GM19455 (cell line): Measurements from ENCODE around the gene ECEL1.
"Not testable (repeated sequence)": the region's sequence is repeated elsewhere in the genome, so short reads cannot be mapped to it uniquely, and the experiment has no call there.

Experiments
- ATAC-seq: cut with Tn5 transposase; IDR thresholded peaks from one replicate; pipeline ENCODE4 v1.9.1; 2021; ENCODE audit not compliant: unreplicated experiment

ECEL1 gene

DNA sequence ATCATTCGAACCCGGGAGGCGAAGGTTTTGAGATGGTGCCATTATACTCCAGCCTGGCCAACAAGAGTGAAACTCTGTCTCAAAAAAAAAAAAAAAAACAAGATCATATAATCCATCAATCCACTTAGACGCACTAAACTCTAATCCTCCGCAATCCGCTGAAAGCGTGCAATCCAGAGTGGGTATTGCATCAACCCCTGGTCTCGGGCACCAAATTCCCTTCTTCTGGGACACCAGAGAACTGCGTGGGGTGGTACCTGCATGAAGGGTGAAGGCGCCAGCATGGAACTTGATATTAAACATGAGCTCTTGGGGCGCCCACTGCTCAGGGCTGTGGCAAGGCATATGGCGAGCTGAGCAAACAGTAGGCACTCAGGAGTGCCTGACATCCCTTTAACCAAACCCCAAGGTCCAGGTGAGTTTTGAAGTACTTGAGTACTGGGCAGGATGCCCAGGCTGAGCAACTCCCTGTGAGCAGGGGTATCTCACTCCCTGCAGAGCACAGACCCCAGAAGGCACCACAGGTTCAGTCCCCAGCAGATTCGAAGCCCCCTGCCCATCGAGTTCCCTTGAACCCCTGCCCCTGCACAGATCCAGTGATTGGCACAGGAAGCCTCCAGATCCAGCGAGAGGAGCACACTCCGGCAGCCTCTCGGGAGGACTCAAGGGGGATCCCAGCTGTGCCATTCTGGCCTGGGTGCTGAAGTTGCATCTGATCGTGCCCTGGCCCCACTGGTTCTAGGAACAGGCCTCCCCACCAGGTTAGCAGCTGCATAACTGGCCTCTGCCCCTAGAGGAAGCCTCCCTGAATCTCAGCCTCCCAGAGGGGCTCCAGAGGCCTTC, 23.7 kb downstream of the ECEL1 start:
- ATAC-seq = no peak

DNA sequence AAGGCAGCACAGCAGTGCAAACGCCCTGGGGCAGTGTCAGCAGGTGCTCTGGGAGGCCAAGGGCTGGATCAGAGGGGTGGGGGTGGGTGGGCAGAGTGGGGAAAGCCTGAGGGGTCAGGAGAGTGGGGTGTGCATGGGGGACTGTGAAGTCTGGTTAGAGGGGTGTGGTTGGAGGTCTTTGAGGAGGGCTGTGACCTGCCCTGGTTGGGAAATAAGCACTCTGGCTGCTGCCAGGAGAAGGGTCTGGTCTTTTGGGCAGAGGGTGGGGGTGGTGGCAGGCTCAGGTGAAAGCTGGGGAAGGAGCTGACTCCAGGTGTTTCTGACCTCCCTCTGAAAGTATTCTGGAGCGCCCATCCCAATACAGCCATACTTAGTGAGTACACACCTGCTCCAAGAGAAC, 27.5 kb downstream of the ECEL1 start:
- ATAC-seq = no peak

DNA sequence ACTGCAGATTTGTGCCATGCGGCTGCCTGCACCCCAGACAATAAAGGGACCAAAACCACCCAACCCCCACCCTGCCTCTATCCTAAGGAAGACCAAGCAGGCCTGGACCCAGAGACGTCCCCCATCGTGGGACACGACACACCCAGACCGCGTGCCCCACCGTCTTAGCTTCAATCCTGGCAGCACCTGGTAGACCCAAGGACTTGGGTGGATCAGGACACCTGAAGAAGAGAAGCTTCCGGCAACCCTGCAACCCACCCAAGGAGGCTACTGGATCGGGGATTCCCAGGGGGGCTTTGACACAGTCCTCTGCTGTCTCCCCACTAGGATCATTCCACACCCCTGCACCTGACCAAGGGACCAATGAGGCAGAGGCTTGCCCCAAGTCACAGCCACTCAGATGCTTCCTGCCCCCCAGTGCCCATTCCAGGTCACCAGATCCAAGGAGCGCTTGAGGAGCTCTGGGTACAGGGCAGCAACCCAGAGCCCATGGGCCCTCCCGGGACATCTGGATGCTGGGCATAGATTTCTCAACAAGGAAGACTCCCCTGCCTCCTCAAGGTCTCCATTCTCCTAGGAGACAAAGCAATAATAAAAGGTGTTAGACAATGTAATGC, 28.1 kb downstream of the ECEL1 start:
- ATAC-seq = no peak

DNA sequence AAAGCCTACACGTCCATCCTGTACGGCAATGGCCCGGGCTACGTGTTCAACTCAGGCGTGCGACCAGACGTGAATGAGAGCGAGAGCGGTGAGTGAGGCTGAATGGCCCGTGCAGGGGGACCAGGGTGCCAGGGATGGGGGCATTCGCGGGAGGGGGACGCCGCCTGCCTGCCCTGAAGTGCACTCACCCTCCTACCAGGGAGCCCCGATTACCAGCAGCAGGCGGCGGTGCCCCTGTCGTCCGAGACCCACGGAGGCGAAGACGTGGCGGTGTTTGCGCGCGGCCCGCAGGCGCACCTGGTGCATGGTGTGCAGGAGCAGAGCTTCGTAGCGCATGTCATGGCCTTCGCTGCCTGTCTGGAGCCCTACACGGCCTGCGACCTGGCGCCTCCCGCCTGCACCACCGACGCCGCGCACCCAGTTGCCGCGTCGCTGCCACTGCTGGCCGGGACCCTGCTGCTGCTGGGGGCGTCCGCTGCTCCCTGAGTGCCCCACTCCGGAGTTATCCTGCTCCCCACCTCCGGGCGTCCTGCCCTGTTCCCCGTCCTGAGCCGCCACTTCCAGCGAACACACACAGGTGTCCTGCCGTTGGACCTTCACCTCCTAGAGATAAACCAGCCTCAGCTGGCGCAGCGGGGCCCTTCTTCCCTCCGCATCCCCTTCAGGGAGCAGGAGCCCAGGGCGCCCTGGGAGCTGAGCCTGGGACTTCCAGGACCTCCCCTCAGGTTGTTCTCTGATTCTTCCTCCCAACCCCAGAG, 28.8 kb downstream of the ECEL1 start:
- ATAC-seq = no peak

DNA sequence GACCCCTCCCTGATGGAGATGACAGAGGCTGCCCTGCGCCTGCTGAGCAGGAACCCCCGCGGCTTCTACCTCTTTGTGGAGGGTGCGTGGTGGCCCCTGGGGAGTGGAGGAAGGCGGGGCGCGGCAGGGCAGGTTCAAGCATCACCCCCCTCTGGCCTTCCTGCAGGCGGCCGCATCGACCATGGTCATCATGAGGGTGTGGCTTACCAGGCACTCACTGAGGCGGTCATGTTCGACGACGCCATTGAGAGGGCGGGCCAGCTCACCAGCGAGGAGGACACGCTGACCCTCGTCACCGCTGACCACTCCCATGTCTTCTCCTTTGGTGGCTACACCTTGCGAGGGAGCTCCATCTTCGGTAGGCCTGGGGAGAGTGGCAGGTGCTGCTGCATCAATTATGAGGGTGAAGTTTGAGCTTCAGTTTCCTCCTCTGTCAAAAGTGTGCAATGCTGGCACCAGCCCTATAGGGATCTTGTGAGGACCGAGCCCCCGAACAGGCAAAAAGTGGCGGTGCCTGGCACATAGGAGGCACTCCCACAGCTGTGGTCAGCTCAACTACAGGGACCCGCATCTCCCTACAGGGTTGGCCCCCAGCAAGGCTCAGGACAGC, 29.5 kb downstream of the ECEL1 start:
- no peak for ATAC-seq

DNA sequence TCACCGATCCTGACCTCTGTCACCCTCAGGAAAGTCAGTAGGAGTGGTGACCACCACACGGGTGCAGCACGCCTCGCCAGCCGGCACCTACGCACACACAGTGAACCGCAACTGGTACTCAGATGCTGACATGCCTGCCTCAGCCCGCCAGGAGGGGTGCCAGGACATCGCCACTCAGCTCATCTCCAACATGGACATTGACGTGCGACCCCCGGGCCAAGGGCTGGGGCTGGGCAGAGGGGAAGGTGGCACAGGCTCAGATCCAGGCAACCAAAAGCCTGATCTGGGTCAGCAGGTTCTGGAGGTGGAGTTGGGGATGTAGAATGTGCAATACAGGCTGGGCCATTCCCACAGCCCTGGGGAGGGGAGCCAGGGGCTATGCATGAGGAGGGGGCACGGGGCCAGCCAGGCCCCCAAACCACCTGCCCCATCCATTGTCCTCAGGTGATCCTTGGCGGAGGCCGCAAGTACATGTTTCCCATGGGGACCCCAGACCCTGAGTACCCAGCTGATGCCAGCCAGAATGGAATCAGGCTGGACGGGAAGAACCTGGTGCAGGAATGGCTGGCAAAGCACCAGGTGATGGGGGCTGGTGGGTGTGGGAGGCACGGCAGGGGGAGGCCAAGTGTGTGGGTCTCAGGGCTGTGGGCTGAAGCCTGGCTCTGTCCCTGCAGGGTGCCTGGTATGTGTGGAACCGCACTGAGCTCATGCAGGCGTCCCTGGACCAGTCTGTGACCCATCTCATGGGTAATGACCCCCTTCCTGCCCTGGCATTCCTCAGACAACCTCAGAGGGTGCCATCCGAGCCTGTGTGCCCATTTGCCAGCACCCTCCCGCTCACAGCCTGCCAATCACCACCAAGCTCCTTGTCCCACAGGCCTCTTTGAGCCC, 30.3 kb downstream of the ECEL1 start:
- ATAC-seq = no peak

DNA sequence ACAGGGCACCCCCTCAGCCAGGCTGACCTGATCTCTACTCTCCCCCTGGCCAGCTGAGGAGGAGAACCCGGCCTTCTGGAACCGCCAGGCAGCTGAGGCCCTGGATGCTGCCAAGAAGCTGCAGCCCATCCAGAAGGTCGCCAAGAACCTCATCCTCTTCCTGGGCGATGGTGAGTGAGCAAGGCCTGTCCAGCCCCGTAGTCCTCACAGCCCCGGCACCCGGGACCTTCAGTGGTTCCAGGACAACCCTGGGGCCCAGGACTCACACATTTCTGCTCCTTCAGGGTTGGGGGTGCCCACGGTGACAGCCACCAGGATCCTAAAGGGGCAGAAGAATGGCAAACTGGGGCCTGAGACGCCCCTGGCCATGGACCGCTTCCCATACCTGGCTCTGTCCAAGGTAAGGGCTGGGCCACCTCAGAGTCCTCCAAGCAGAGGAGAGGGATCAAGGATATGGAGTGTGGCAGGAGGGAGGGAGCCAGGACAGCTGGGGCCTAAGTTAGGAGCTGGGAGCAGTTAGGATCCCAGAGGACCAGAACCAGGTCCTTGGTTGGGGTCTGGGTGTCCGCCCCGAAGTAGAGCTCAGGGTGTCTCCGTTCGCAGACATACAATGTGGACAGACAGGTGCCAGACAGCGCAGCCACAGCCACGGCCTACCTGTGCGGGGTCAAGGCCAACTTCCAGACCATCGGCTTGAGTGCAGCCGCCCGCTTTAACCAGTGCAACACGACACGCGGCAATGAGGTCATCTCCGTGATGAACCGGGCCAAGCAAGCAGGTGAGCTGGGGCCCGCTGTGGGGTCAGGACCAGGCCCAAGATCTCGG, 31.1 kb downstream of the ECEL1 start:
- ATAC-seq = no peak

DNA sequence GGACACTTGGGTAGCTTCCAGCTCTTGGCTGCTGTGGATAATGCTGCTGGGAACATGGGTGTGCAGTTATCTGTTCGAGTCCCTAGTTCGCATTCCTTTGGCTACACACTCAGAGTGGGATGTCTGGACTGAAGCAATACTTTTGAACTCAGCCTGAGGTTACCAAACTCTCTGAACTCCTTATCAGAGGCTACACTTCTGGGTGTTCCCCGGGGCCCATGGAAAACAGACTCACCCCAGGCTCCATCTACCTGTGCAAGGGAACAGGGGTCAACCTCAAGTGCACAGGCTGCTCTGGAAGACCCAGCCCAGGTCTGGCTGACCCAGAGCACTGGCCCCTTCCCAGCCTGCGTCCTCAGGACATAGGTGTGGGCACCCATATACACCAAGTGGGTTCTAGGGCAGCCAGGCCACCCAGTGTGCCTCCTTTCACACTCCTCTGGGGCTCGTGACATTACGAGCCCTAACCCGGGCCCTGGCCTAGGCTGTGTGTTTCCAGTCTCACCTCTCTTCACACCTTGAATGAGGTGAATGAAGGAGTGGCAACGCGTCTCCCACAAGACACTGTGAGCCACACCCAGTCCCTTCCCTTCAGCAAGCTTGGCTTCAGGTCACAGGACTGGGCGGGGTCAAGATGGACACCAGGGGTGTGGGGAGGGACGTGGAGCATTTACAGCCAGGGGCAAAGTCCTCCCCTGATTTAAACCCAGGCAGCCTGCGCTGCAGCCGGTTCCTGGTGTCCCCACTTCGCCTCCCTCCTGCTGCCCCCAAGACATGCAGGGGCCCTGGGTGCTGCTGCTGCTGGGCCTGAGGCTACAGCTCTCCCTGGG, 32.0 kb downstream of the ECEL1 start, which contains the start of gene ALPI:
Gene ALPI, plus strand, starts transcription at position 728 of the 830 bp plus-strand sequence. Its CDS starts 47 bp downstream, at position 775.
- no peak for ATAC-seq

DNA sequence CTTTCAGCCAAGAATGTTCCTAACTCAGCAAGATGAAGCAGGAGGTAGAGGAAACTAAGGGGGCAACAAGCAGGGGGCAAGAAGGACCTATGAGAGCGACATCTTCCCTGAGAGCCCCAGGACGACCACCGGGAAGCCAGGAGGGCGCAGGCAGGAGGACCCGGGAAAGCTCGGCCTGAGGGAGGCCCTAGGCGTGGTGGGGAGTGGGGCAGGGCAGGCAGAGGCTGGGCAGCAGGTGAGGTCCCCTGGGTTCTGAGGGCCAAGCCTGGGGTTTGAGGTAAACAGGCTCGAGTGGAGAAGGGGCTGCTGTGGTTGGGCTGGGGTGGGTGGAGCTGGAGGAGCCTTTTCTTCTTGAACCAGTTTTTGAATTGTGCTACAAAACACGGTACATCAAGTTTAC, 33.0 kb downstream of the ECEL1 start:
- ATAC-seq = no peak

DNA sequence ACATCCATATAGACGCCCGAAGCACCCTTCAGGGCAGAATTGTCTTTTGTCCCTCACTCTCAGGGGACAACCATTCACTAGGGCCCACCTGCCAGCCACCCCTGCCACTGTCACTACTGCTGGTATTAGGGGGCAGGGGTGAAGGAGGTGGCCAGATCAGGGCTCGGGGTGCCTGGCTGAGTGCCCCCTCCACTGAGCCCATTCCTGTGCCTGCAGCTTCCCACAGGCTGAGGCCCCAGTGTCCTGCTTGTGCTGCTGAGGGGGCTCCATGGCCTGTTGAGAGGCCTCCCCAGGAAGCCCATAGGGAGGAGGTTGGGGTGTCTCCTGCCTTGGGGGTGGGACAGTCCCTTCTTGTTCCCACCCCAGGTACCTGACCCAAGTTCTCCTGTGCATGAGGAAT, 36.0 kb downstream of the ECEL1 start:
- ATAC-seq = not testable (repeated sequence)

DNA sequence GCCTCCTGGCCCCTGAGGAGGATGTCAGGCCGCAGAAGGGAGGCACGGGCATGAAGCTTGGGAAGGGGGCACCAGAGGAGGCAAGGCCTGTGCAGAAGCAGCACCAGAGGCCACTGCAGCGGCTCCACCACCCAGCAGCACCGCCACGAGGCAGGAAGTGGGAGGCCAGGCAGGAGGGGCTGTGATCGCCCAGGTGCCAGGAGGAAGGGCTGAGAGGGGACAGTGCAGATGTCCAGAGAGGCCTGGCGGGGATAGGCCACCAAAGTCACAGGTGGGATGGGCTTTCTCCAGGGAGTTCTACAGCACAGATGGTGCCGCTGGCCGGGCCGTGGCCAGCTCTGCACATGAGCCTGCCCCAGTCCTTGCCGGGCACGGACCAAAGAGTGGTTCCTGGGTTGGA, 37.7 kb downstream of the ECEL1 start:
- ATAC-seq = no peak

DNA sequence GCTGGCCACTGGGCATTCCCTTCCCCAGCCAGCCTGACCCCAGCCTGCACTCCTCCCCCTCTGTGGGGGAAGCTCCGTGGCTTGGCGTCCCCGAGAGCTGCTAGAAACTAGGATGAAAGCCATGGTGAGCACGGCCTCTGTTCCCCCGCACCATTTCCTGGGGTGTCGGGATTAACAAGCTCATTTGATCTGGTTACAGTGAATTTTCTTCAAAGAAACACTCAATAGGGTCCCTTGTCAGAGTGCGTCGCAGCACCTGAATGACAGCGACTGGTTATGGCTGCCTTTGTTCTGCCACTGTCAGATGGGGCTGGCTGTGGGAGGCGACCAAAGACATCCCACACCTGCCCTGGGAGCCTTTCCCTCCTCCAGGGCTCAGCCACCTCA, 39.3 kb downstream of the ECEL1 start:
- no peak for ATAC-seq

DNA sequence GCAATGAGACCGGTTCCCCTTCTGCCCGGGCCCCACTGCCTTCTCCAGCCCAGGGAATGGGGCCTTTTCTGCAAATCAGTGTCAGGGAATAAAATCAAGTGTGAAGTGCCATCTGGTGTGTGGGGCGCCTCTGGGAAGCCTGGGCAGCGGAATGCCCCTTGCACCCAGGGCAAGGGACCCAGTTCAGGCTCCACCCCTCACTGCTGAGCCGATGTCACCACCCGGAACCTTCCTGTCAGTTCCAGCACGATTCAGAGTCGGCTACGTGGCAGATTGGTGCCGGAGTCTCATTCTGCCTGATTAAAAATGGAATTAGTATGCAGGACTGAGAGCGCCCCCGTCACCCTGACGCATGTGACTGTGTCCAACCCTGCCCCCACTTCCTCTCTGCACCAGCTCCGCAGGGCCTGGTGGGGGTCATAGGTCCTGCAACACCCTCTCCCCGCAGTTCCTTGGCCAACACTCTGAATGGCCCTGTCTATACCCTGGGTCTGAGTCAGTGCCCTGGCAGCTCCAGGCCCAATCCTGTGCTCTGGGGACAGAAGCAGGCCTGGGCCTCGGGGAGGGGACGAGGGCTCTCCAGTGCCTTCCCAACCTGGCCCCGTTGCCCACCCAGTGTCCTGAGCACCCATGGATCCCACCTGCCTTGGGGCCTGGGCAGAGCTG, 39.9 kb downstream of the ECEL1 start:
- no peak for ATAC-seq

DNA sequence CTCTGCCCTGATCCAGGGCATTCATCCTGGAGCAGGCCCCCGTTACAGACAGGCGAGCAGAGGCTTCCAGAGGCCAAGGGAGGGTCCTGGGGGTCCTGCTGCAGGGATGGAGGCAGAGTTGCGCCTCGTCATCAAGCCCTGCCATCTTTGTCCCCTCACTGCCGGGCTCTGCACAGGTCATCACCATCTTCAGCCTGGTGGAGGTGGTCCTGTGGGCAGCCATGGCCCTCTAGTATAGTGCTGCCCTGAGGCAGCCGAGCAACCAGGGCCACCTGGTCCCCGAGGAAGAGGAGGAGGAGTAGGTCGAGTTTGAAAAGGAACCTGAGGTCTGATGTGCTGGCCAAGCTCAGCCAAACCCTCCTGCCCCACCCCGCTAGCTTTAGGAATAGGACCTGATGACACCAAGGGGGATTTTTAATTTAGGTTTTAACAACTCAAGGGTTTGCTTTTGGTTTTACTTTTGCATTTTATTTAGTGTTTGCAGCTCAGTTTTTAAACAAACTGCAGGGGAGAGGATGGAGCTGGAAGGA, 40.5 kb downstream of the ECEL1 start:
- no peak for ATAC-seq

DNA sequence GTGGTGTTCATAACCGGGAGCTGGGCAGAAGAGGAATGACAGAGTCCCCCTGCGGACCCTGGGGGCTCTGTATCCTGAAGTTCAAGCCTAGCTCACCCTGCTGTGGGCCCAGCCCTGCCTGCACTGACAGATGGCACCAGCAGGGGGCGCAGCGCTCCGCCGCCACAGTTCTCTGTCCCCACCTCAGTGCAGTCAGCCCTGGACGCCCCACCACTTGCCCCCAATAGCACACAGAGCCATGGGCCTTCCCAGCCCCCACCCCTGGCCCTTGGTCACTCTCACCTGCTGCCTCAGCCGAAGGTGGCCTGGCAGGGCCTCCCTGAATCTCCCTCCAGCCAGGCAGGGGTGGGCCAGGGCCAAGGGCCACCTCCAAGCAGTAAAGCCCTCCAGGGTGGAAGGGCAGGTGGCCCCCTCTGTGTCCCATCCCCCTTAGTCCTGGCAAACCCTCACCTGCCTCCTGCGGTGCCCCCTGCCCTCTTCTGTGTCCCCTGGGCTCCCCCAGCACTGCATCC, 41.3 kb downstream of the ECEL1 start:
- not testable (repeated sequence) for ATAC-seq

DNA sequence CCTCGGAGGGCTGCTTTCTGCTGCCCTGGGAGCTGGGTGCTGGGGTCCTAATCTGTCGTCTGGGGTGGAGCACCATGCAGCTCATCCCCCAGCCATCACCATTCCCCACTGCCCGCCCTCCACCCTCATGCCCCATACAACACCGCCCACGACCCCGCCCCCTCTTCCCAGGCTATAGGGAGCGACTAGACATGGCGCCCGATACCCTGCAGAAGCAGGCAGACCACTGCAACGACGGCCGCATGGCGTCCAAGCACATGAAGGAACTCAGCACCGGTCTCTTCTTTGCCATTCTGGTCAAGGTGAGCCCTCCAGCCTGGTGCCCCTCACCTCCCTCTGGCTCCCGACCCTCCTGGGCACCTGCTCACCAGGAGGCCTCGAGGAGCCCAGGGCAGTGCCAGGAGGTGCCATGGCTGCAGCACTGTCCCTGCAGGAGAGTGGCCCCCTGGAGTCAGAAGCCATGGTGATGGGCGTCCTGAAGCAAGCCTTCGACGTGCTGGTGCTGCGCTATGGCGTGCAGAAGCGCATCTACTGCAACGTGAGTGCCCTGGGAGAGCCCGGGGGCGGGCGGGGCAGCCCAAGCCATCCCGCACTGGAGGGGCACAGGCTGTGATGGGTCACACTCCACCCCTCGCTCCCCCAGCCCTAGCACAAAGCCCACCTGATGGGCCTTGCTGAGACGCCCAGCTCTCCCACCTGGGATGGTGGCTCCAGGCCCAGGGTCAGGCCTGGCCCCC, 42.3 kb downstream of the ECEL1 start:
- not testable (repeated sequence) for ATAC-seq
